ENCODE data around the gene RAB7B.

RAB7B gene

GRCh38 chr1:205986292-205986691 lies 16.9 kb downstream of the RAB7B start:
- no peak for DNase-seq (ENCODE audit: low read depth in 1 of 2, low spot score in 1 of 2)
- TF ChIP-seq SPI1 (IDR thresholded peaks at IDR 0.05; ENCODE audit: borderline replicate concordance, low read depth): no peak
- TF ChIP-seq CTCF (IDR thresholded peaks at IDR 0.05; ENCODE audit: insufficient read depth, low read length): no peak
- TF ChIP-seq REST (IDR thresholded peaks at IDR 0.05; ENCODE audit: insufficient replicate concordance, low read depth): no peak
- no peak for TF ChIP-seq GABPA (IDR thresholded peaks at IDR 0.05; ENCODE audit: low read depth)
- no peak; the same call in 1 of the 2 replicates for TF ChIP-seq POLR2AphosphoS5 (IDR thresholded peaks at IDR 0.05; ENCODE audit: low read depth)
- Histone ChIP-seq H3K27me3 (ENCODE audit: insufficient read depth, poor library complexity, severe bottlenecking) (no peaks in the 10 kb centered on the region), H3K27ac (replicated peaks) (no peak overlapping the region), H3K4me3 (replicated peaks; ENCODE audit: insufficient read depth, low read length) (no peak overlapping the region)

- TF ChIP-seq SPI1 (IDR thresholded peaks at IDR 0.05; ENCODE audit: borderline replicate concordance, low read depth) (no peak), REST (IDR thresholded peaks at IDR 0.05; ENCODE audit: insufficient replicate concordance, low read depth) (no peak), CTCF (IDR thresholded peaks at IDR 0.05; ENCODE audit: insufficient read depth, low read length) (no peak), GABPA (IDR thresholded peaks at IDR 0.05; ENCODE audit: low read depth) (no peak), POLR2AphosphoS5 (IDR thresholded peaks at IDR 0.05; ENCODE audit: low read depth) (no peak)
- Histone ChIP-seq H3K4me3 (replicated peaks; ENCODE audit: insufficient read depth, low read length) (no peak overlapping the region), H3K27me3 (ENCODE audit: insufficient read depth, poor library complexity, severe bottlenecking) (no peaks in the 10 kb centered on the region), H3K27ac (replicated peaks) (no peak overlapping the region)
- DNase-seq (ENCODE audit: low read depth in 1 of 2, low spot score in 1 of 2): no peak
Observed at GRCh38 chr1:205985330-205986005, 17.7 kb downstream of the RAB7B start.

DNA sequence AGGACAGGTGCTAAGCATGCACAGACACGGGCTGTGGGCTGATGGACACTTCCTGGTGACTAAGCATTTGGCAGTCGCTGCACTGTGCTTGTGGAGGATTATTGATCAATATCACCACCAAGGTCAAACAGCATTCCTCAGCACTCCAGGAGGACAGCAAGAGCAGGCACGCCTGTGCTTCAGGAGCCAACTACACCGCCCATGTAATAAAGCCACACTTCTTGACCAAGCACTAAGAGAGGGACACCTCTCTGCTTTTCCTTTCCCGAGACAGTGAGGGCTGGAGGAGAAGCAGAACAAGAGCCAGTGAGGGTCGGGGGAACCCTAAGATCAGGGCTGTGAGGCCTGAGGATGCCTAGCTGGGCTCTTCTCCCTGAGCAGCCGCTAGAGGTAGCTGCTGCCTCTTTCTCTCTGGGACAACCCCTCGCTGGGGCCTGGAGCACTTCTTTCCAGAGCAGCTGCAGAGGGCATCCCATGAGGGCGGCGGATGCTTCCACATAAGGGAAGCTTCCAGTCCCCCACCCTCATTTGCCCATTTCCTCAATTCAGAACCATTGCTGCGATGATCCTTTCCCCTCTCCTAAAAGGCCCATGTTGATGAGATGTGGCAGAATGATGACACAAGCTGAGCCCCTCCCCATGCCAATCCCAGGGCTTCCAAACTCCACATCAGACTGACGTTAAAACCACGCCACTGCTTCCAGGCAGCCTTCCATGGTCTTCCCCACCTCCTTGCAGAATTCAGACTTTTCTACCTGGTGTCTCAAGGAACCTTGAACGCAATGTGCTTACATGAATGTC lies 19.1 kb downstream of the RAB7B start:
- H3K27ac ChIP-seq (replicated peaks): no peak overlapping the region
- TF ChIP-seq SPI1 (IDR thresholded peaks at IDR 0.05; ENCODE audit: borderline replicate concordance, low read depth) (no peak), CTCF (IDR thresholded peaks at IDR 0.05; ENCODE audit: insufficient read depth, low read length) (peak; percentile 44)
- DNase-seq (ENCODE audit: low read depth in 1 of 2, low spot score in 1 of 2): peak in 1 of 2 experiments; percentile 23
- H3K4me3 ChIP-seq (replicated peaks; ENCODE audit: insufficient read depth, low read length): no peak overlapping the region
- H3K27me3 ChIP-seq (ENCODE audit: insufficient read depth, poor library complexity, severe bottlenecking): no peaks in the 10 kb centered on the region

Measured in HL-60 (cell line).